Mucosa of descending colon (tissue), 3 donors: ENCODE measurements around the gene PPP1R37. TPM values are rescaled to one million over a fixed set of nuclear protein-coding genes. Genes with fewer than 3 reads are reported as not detected.
A peak's percentile ranks its signal among the peaks of the same experiment; 100 is the strongest.
"Not testable (repeated sequence)": the region's sequence is repeated elsewhere in the genome, so short reads cannot be mapped to it uniquely, and the experiment has no call there.

Source experiments
- ATAC-seq: fragments of 200-7000 bp; cut with Tn5 transposase; one replicate; pipeline ENCODE4 v1.9.1; 2020; ENCODE audit warnings: mild to moderate bottlenecking, moderate library complexity
- DNase-seq, 3 donors: peaks; one replicate each; pipeline ENCODE4 v3.0.0-alpha.2; 2020
- H3K36me3 ChIP-seq: fragments of 200-600 bp; one replicate; pipeline ENCODE4 v1.8.0; 2021; ENCODE audit warnings: low read depth, mild to moderate bottlenecking
- H3K4me1 ChIP-seq: fragments of 200-600 bp; one replicate; pipeline ENCODE4 v1.8.0; 2021; ENCODE audit warnings: low read depth, mild to moderate bottlenecking
- H3K4me3 ChIP-seq: fragments of 200-600 bp; one replicate; pipeline ENCODE4 v1.8.0; 2021; ENCODE audit warnings: mild to moderate bottlenecking
- H3K9me3 ChIP-seq: fragments of 200-600 bp; one replicate; pipeline ENCODE4 v1.8.0; 2021; ENCODE audit warnings: mild to moderate bottlenecking
- intact Hi-C, 2 donors: fragments of 100-400 bp; cut with DNase I in 1 of 2; cut with micrococcal nuclease in 1 of 2; formaldehyde crosslinking; loops; one replicate each; pipeline versions ENCODE4 v1.11.0 to v1.11.1; 2022; cut with DNase I, micrococcal nuclease
- total RNA-seq, 3 donors: library from RNA; stranded (reverse); fragmentation: NEBNext Ultra II Directional in 2 of 3; extraction: Animal tissue kit (Norgen Biotek cat#: 25700) in 2 of 3; gene quantifications; one replicate each; pipeline versions ENCODE4 v1.2.1 to v1.2.4, GENCODE V29; 2021 to 2023
- TF ChIP-seq, protein P1 (sequence below): fragments of 200-600 bp; IDR thresholded peaks from one replicate; pipeline ENCODE4 v1.8.0; 2022; ENCODE audit warnings: antibody characterized with exemption, mild to moderate bottlenecking
- donor health status: DM: no; HTN: no; CAD: no; lungs with moderate emphysema.
- donor health status: DM: no; HTN: no; CAD: no.
- donor health status: DM: no; HTN: yes; CAD: no.

The PPP1R37 gene
- total RNA-seq, 3 donors from 2014 or later, result 27.2 to 33.6 (median 31.7) TPM

GRCh38 chr19:45115809-45116615 lies 23.0 kb downstream of the PPP1R37 start:
- Histone ChIP-seq H3K36me3 (no peaks in the 10 kb centered on the region), H3K9me3 (no peaks in the 10 kb centered on the region), H3K4me1 (peaks cover 67% of the 10 kb centered on the region), H3K4me3 (no peak overlapping the region)
- no peak for ATAC-seq
- TF ChIP-seq, protein P1, sequence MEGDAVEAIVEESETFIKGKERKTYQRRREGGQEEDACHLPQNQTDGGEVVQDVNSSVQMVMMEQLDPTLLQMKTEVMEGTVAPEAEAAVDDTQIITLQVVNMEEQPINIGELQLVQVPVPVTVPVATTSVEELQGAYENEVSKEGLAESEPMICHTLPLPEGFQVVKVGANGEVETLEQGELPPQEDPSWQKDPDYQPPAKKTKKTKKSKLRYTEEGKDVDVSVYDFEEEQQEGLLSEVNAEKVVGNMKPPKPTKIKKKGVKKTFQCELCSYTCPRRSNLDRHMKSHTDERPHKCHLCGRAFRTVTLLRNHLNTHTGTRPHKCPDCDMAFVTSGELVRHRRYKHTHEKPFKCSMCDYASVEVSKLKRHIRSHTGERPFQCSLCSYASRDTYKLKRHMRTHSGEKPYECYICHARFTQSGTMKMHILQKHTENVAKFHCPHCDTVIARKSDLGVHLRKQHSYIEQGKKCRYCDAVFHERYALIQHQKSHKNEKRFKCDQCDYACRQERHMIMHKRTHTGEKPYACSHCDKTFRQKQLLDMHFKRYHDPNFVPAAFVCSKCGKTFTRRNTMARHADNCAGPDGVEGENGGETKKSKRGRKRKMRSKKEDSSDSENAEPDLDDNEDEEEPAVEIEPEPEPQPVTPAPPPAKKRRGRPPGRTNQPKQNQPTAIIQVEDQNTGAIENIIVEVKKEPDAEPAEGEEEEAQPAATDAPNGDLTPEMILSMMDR, result no peak
- intact Hi-C loops, result no loop called here
- DNase-seq, result no peak

DNA sequence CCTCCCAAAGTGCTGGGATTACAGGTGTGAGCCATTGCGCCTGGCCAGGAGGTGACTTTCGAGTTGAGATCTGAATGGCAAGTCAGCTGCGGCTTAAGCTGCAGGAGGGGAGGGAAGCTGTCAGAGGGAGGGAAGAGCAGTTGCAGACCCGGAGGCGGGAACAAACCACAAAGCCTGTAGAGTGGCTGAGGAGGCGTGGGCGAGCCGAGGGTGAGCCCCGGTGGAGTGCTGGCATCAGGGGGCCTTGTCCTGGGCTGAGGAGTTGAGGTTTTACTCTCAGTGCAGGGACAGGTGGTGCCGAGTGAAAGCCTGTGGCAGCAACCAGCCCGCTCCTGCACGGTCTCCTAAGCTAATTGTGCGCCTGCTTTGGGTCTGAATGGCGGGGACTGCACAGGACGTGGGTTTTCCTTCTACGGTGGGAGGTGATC lies 24.2 kb downstream of the PPP1R37 start:
- peak in 2 of 3 donors; percentile 35 to 42 for DNase-seq
- ATAC-seq, result peak; percentile 4
- intact Hi-C loops, result no loop called here
- H3K4me3 ChIP-seq, result no peak overlapping the region
- no peaks in the 10 kb centered on the region for H3K9me3 ChIP-seq
- peaks cover 57% of the 10 kb centered on the region for H3K4me1 ChIP-seq
- H3K36me3 ChIP-seq, result no peaks in the 10 kb centered on the region
- TF ChIP-seq, protein P1, result no peak

DNA sequence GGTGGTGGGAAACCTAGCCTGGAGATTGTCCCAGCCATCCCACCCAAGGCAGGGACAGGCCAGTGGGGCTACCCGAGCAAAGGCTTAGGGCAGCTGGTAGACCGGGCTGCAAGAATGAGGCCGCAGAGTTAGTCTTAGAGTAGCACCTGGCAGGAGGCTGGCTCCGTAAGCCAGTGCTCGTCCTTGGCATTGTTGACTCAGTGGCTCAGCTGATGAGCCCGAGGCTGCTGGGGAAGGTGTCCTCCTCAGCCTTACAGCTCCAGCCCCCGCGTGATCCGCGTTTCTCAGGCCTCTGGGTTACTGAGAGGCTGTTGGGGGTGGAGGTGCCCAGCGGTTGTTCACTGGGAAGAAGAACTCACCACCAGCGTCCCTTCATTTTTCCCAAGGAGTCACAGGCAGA lies 24.7 kb downstream of the PPP1R37 start:
- Histone ChIP-seq H3K4me3 (no peak overlapping the region), H3K36me3 (no peaks in the 10 kb centered on the region)
- intact Hi-C loops, result no loop called here

DNA sequence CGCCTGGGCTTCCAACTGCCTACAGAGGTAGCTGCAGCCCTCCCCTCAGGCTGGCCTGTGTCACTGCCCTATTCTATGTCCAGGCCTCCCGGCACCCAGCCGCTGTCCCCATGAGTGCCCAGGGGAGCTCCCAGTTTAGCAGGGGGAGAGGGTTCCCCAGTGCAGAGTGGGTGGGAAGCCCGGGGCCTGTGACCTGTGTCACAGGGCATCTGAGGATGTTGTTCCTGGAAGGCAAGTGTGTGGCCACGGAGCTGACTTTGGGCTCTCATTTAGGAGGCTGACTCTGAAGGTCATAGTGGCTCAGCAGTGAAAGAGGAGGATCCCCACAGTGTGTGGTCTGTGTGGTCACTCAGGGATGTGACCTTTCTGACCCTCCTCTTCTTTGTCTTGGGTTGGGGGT lies 25.1 kb downstream of the PPP1R37 start:
- ATAC-seq (no peak), DNase-seq (no peak)
- TF ChIP-seq, protein P1, result no peak
- peaks cover 52% of the 10 kb centered on the region for H3K4me1 ChIP-seq
- H3K9me3 ChIP-seq, result no peaks in the 10 kb centered on the region
- H3K4me3 ChIP-seq, result no peak overlapping the region
- intact Hi-C loops, result no loop called here
- no peaks in the 10 kb centered on the region for H3K36me3 ChIP-seq

More for the DNA sequence above, 24.7 kb downstream of the PPP1R37 start:
- TF ChIP-seq, protein P1, result no peak
- DNase-seq (peak in 1 of 3 donors; percentile 48), ATAC-seq (peak; percentile 35)
- Histone ChIP-seq H3K9me3 (no peaks in the 10 kb centered on the region), H3K4me1 (peaks cover 52% of the 10 kb centered on the region)

DNA sequence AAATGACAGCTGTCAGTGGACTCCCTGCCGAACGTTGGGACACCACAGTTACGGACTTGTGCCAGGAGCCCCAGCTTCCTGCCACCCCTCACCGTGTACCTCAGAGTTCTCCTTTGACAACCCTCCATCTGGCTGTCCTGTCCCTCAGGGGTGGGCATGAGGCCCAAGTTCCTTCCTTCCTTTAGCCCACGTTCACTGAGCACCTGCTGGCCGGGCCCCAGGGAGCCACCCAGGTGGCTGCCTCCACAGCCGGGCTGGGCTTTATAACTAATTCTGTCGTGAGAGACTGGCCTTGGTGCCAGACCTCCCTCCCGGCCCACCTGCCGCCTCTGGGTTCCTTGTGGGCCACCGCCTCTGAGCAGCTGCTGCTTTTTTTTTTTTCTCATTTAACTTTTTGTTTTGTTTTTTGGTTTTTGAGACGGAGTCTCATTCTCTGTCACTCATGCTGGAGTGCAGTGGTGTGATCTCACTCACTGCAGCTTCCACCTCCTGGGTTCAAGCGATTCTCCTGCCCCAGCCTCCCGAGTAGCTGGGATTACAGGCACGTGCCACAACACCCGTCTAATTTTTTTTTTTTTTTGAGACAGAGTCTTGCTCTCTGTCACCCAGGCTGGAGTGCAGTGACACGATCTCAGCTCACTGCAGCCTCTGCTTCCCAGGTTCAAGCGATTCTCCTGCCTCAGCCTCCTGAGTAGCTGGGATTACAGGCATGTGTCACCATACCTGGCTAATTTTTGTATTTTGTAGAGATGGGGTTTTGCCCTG lies 25.8 kb downstream of the PPP1R37 start:
- intact Hi-C loops, result not testable (repeated sequence)
- peak; percentile 51 for ATAC-seq
- DNase-seq, result peak; percentile 44 to 67 (median 58)

DNA sequence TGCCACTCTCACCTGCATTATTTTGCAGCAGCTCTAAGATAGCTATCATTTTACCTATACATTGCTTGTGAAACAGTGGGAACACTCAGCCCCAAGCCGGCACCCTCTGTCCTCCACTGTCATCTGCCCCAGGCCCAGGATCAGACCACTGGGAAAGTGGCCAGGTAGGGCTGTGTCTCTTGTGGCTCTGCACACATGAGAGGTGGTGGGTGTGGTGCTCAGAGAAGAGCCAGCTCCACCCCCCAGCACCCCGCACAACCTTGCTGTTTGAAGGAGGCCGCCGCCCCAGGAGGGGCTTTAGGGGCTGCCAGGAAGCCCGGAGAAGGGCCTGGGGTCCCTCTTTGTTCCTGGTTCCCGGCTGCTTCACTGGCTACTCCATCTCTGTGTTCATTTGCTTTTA lies 26.6 kb downstream of the PPP1R37 start:
- intact Hi-C loops, result no loop called here
- TF ChIP-seq, protein P1, result no peak
- Histone ChIP-seq H3K4me1 (peaks cover 41% of the 10 kb centered on the region), H3K36me3 (no peaks in the 10 kb centered on the region), H3K9me3 (no peaks in the 10 kb centered on the region), H3K4me3 (no peak overlapping the region)
- peak; percentile 20 for ATAC-seq
- peak in 2 of 3 donors; percentile 50 to 57 for DNase-seq

More for the DNA sequence above, 25.8 kb downstream of the PPP1R37 start:
- not testable (repeated sequence) for H3K4me3 ChIP-seq, H3K36me3 ChIP-seq, H3K9me3 ChIP-seq
- H3K4me1 ChIP-seq, result peaks cover 49% of the 10 kb centered on the region
